Diencephalon (tissue), 1 donor: Measurements from ENCODE around the gene MPC1. TPM values are rescaled to one million over a fixed set of nuclear protein-coding genes. Genes with fewer than 3 reads are reported as not detected.

Experiments used
- total RNA-seq: library from RNA; depleted of rRNA; stranded (reverse); fragments of >200 nt; gene quantifications from one replicate; pipeline ENCODE4 v1.2.3, GENCODE V29; 2014

MPC1 gene
- total RNA-seq, result 59.3 TPM

DNA sequence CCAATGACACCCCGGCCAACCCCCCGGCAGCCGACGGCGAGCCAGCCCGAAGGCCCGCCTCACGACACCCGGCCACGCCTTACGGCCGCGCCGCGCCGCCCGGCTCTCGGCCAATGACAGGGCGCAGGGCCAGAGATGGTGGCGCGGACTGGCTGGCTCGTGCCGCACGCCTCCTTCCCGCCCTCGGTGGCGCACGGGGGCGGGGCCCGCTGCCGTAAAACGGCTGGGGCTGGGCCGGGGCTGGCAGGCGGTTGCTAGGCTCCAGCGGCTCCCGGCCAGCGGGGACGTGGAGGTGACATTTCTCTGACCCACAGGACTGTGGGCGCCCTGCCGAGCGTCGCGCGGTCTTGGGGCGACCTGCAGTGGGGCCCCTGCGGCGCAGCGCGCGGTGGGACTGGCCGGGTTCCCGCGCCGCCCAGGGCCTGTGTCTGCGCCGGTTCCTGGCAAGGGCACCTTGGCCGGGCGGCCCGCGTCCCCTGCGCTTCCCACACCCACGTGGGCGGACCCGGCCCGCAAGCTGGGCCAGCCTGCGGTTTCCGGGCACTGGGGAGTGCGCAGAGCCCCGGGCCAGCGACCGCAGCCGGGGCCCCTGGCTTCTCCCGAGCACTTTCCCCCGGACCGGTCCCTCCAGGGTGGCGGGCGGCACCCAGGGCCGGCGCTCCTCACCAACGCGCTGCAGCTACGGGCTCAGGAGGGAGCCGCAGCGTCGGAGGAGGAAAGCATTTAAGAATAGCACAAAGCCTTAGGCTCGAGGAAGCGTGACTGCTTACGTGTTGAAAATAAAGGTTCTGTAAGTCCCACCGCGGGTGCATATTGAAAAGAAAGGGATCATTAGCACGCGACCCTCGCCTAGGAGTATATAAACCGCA, at the start of gene MPC1:
TSS of gene MPC1 (minus strand) at position 8 of the 869 bp plus-strand sequence. CDS start 64 bp downstream, outside the sequence.

DNA sequence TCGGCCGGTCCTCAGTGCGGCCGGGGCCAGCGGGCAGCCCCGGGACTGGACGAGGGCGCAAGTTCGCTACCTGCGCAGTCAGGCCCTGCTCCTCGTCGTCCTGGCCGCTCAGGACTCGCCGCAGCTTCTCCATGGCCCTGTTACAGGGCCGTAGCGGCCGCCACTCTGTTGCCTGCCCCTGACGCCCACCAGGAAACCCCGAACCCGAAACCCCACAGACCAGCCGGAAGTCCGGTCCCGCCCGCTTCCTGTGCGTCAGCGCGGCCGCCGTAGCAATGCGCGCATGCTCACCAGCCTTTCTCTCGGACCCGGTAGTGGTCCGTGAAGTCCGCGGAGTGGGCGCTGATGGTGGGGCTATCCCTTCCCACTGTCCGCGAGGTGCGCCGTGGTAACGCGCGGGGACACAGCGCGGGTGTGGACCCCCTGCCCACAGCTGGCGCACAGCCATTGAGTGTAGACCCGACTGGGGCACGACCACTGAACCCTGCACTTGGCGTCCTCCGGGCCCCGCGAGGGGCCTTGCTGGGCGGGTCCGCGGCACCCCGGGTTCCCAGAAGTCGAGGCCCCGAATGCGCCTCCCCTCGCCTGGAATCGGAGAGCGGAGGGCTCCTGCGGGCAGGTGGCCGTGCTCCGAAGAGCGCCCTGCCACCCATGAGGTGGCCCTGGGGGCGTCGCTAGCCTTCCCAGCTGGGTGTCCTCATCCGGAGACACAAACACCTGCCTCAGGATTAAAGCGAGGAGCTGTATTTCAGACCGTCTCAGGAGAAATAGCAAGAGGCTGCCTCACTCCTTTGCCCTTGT, 40.2 kb downstream of the MPC1 start, which contains the start of gene SFT2D1:
TSS of gene SFT2D1 (minus strand) at position 197 of the 801 bp plus-strand sequence. CDS start at position 133, 64 bp downstream.

Other genes starting within 250 kb of the MPC1 start
- not detected for gene TBXT, start 215.1 kb downstream of the MPC1 start, total RNA-seq
- 2.5 TPM for gene PRR18, start 74.5 kb downstream of the MPC1 start, total RNA-seq
- 21.9 TPM for gene SFT2D1, start 40.4 kb downstream of the MPC1 start, total RNA-seq
- 2.1 TPM for gene RAMACL, start 203.7 kb upstream of the MPC1 start, total RNA-seq
- gene RPS6KA2, start 244.3 kb upstream of the MPC1 start, total RNA-seq, result 32.3 TPM